Measurements from ENCODE around the gene CYP2D6. TPM values are rescaled to one million over a fixed set of nuclear protein-coding genes. Genes with fewer than 3 reads are reported as not detected.

CYP2D6 gene
- total and polyA plus RNA-seq, 2 of the 8 experiments (the other 6 are each of a cell fraction or from before 2014, with no cell fraction given) = 0.93 to 1.7 TPM

GRCh38 chr22:42077486-42078125, 53.0 kb downstream of the CYP2D6 start:
- peak overlapping the region; percentile 22 for H4K8ac ChIP-seq (ENCODE audit: extremely low read depth, insufficient read depth, low read length)
- FAIRE-seq = no peak
- H3K9me3 ChIP-seq (ENCODE audit: insufficient read depth in 2 of 2, low read depth in 1 of 2, low read length in 1 of 2) = no peaks in the 10 kb centered on the region
- no peak overlapping the region; the same call in 1 of the 2 replicates for H2BK5ac ChIP-seq (ENCODE audit: low read depth, low read length)
- TF ChIP-seq USF2 (IDR thresholded peaks at IDR 0.05; ENCODE audit: low read length) (no peak), HDAC2 (IDR thresholded peaks at IDR 0.05; ENCODE audit: borderline replicate concordance in 1 of 2, low read depth in 2 of 2, low read length in 2 of 2) (no peak), KDM4A (IDR thresholded peaks at IDR 0.05; ENCODE audit: low read depth, low read length, severe bottlenecking) (no peak), CHD1 (IDR thresholded peaks at IDR 0.05; ENCODE audit: low read depth, low read length) (no peak), SP4 (IDR thresholded peaks at IDR 0.05; ENCODE audit: low read length) (no peak), KDM5A (IDR thresholded peaks at IDR 0.05; ENCODE audit: low read length) (no peak)
- H3K23ac ChIP-seq (ENCODE audit: insufficient read length) = no peak overlapping the region
- peaks cover 3% of the 10 kb centered on the region; the same call in 1 of the 2 replicates for H3K79me1 ChIP-seq (ENCODE audit: low read depth, low read length)
- no peak overlapping the region for H4K91ac ChIP-seq (replicated peaks; ENCODE audit: insufficient read length, low read length)
- H3K14ac ChIP-seq (ENCODE audit: insufficient read length) = no peak overlapping the region
- no peak overlapping the region for H3K9ac ChIP-seq (replicated peaks in 1 of 4; ENCODE audit: extremely low read depth in 1 of 4, low read depth in 3 of 4, low read length in 3 of 4)
- no peak overlapping the region for H4K5ac ChIP-seq (ENCODE audit: insufficient read length, low read depth, low read length)
- WGBS, 2 experiments (ENCODE audit: extremely low coverage in 1 of 2, insufficient coverage in 1 of 2, insufficient read length in 1 of 2, insufficient replicate concordance in 2 of 2, low coverage in 1 of 2, low lambda C conversion rate in 2 of 2, missing lambda C conversion rate in 1 of 2) = 89% methylated on average over 21 of the region's 21 CpGs; no CpG with 5 or more reads in 1 of the 2 experiments
- no peak overlapping the region for H2BK120ac ChIP-seq (replicated peaks; ENCODE audit: low read depth, low read length)
- no peak overlapping the region for H2AFZ ChIP-seq (ENCODE audit: low read length)
- no peak overlapping the region for H3K18ac ChIP-seq (ENCODE audit: extremely low read depth, low read length)
- no peak overlapping the region for H2BK20ac ChIP-seq (ENCODE audit: low read length)
- 0 out of 2 replicates have a peak overlapping the region, but pooled peaks have one; percentile 27 for H2BK12ac ChIP-seq (ENCODE audit: low read depth, low read length)
- peaks cover 2% of the 10 kb centered on the region for H3K23me2 ChIP-seq (ENCODE audit: low read depth, low read length)
- POLR2A ChIA-PET (ENCODE audit: partially characterized antibody) = interaction anchor here (0.8 to 8.9 kb wide), 4 partner anchors 13 to 131 kb away, joined by 3 to 94 read pairs (median 4); partner anchors contain the start of gene NDUFA6
- no peak overlapping the region for H2AK5ac ChIP-seq (ENCODE audit: low read depth, low read length)
- H3K27me3 ChIP-seq (replicated peaks in 1 of 4; ENCODE audit: control insufficient read depth in 3 of 4, extremely low read depth in 1 of 4, insufficient read depth in 3 of 4, low read length in 3 of 4) = peaks cover 0 to 9% (median 4%) of the 10 kb centered on the region in 4 experiments; a peak in 2 of 7 replicates
- no peak for DNase-seq (ENCODE audit: low read depth in 1 of 2, low spot score in 2 of 2)
- H3K4me2 ChIP-seq (ENCODE audit: insufficient read depth in 1 of 2, low read depth in 2 of 2, low read length in 2 of 2) = no peak overlapping the region
- H3K79me2 ChIP-seq (ENCODE audit: control insufficient read depth in 1 of 2, insufficient read depth in 2 of 2, low read length in 2 of 2) = peaks cover 0 to 9% of the 10 kb centered on the region in 2 experiments; a peak in 2 of 4 replicates
- CTCF ChIA-PET (ENCODE audit: partially characterized antibody) = interaction anchor here (1.4 to 1.9 kb wide), 2 partner anchors 35 to 127 kb away, joined by 3 to 4 read pairs; no protein-coding TSS in a partner anchor
- H4K20me1 ChIP-seq (replicated peaks in 1 of 2; ENCODE audit: control insufficient read depth in 1 of 2, insufficient read depth in 2 of 2, low read length in 2 of 2) = no peaks in the 10 kb centered on the region
- no peak overlapping the region for H3K56ac ChIP-seq (replicated peaks; ENCODE audit: insufficient read length, low read depth, low read length)
- no peak overlapping the region for H3K4ac ChIP-seq (replicated peaks; ENCODE audit: insufficient read length, low read depth, low read length)
- H2BK15ac ChIP-seq (ENCODE audit: low read length) = peak overlapping the region; percentile 61; the same call in 1 of the 2 replicates
- H3K27ac ChIP-seq (ENCODE audit: low read depth, low read length) = no peak overlapping the region
- peaks cover 0 to 6% (median 2%) of the 10 kb centered on the region in 4 experiments; a peak in 2 of 8 replicates for H3K36me3 ChIP-seq (ENCODE audit: control insufficient read depth in 2 of 4, insufficient read depth in 4 of 4, low read length in 3 of 4)
- peaks cover 2 to 11% (median 9%) of the 10 kb centered on the region in 4 experiments for H3K4me1 ChIP-seq (replicated peaks in 1 of 4; ENCODE audit: control insufficient read depth in 3 of 4, insufficient read depth in 4 of 4, low read length in 3 of 4)
- no peak overlapping the region for H3K4me3 ChIP-seq (ENCODE audit: extremely low read depth in 1 of 4, insufficient read depth in 2 of 4, low read depth in 3 of 4, low read length in 4 of 4)

Measured in H1 (cell line).